ENCODE data around the gene ALDH4A1.
"Not testable (repeated sequence)": the region's sequence is repeated elsewhere in the genome, so short reads cannot be mapped to it uniquely, and the experiment has no call there.

ALDH4A1 gene

DNA sequence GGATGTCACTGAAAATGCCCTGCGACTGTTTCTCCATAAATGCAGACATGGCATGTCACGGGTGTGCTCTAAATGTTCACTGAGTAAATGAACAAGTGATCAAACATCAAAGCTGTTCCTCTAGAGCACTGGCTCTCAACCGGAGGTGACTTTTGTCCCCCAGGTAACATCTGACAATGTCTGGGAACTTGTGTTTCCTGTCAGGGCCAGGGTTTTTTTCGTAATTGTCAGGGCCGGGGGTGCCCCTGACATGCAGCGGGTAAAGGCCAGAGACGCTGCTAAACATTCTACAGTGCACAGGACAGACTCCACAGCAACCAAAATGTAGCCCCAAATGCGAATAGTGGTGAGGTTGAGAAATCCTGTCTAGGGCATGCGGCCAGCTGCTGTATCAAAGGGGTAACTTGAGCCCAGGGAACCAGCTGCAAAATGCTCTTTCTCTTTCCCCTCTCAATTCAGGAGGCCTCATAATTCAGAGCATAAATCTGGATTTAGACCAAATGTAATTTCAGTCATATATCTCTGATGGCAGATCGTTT, 2.0 kb downstream of the ALDH4A1 start:
- no peak for DNase-seq (ENCODE audit: low spot score)

- DNase-seq (ENCODE audit: low spot score), result no peak
These were observed 2.8 kb downstream of the ALDH4A1 start for GRCh38 chr1:18899363-18900049.

DNA sequence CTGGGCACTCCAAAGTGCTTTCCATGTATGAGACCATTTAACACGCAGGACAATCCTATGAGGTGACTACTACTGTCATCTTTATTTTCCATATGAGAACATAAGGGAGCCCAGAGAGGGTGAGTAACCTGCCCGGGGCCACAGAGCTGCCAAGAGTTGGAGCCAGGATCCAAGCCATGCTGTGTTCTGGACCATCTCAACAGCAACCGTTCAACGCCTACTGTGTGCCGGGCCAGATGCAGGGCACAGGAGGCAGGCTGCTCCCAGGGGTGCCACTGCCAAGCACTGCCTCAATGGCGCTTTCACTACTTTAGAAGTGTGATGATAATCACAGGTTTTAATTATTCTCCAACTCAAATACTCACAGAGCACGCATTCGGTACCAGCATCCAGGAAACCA, 3.8 kb downstream of the ALDH4A1 start:
- DNase-seq (ENCODE audit: low spot score), result no peak

GRCh38 chr1:18895317-18895716, 7.0 kb downstream of the ALDH4A1 start:
- no peak for DNase-seq (ENCODE audit: low spot score)

- DNase-seq (ENCODE audit: low spot score), result no peak
These were observed 9.2 kb downstream of the ALDH4A1 start for GRCh38 chr1:18893120-18893519.

GRCh38 chr1:18891858-18892257, 10.5 kb downstream of the ALDH4A1 start:
- DNase-seq (ENCODE audit: low spot score), result not testable (repeated sequence)

DNA sequence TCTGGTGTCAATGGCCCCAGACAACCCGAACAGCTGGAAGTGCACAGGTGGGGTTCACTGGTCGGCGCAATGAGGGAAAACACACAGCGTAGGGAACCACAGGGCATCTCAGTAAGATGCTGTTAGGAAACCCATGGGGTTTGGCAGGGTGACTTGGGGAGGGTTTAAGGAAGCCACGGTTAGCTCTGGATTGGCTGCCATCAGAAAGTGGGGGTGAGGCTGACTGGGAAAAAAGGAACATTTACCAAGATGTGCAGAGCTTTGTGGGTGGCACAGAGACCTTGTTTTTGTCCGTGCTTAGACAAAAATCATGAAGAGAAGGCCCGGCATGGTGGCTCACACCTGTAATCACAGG, 11.0 kb downstream of the ALDH4A1 start:
- DNase-seq (ENCODE audit: low spot score), result no peak

DNA sequence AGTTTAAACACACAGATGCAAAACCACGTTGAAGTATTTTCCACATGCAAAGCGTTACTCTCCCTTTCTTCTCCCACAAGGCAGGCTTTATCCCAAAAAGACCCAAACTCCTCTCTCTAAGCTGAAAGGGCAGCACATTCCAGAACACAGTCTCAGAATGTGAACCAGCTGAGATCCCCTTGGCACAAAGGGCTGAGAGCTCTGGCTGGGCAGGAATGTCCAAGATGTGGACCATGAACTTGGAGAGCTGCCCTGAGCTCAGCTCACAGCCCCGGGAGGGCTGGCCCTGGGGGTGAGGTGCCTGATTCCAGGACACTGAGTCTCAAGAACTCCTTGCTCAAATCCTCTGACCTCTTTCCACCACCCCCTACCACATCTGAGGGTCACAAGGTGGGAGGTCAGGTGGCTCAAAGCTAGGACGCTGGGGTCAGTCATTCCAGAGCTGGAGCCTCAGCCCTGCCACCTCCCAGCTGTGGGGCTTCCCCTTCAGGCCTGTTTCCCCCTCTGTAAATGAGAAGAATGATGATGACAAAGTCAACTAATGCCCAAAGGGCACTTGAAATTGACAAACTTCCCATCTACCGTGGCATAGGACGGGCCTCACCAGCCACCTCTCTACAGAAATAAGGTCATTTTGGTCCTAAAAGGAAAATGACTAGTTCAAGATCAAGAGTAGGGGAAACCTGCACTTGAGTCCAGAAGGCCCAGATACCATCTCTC, 11.5 kb downstream of the ALDH4A1 start:
- DNase-seq (ENCODE audit: low spot score), result no peak

DNA sequence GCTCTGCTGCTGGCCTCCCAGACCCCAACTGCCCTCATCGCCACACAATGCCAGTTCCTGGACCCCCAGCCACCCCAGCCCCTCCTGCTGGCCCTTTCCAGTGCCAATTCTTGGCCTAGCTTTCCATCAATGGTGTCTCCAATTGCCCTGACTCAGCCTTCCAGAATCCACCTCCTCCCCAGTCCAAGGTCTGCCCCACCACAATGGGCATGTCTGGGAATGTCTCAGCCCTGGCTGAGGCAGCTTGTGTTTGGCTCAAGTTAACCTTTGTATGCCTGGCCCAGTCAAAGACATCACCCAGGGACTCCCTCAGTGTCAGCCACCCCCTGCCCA, 16.4 kb downstream of the ALDH4A1 start:
- no peak for DNase-seq (ENCODE audit: low spot score)

DNA sequence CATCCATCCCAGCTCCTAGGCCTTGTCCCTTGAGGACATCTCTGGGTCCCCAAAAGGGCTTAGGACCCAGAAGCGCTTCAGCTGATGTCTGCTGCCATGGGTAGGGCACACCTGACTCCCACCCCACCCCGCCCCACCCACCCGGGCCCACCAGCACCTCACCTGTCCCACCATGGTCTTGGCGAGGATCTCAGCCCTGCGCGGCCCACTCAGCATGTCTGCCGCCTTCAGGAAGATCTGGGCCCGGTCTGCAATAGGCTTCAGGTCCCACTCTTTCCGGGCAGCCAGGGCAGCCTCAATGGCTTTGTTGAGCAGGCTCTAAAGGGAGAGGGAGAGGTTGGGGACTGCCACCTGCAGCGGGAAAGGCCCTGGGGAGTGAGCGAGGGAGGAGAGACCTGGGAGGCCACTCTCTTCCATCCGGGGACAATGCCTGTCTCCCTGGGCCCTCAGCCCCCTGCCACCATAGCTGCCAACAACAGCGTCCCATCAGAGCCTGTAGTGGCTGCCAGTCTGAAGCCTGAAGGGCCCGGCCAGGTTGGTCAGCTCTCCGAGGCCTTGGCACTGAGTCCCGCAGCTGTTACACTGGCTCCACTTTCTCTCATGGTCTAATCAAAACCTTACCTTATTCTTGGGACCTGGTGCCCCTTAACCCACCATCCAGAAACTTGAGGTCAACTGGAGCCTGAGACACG, 16.9 kb downstream of the ALDH4A1 start:
- no peak for DNase-seq (ENCODE audit: low spot score)

GRCh38 chr1:18884727-18885126, 17.6 kb downstream of the ALDH4A1 start:
- no peak for DNase-seq (ENCODE audit: low spot score)

DNA sequence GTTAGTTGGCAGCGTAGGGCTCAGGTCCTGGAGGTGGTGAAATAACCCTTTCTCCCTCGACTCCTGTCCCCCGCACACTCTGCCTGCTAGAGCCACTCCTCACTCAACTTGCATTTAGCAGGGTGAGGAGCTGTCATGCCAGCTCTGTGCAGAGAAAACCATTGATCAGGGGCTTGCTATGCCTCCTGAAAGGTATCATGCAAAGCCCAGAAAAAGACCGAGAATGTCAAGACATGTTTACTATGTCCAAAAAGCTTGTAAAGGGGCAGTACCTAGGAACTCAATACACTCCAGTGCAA, 18.0 kb downstream of the ALDH4A1 start:
- no peak for DNase-seq (ENCODE audit: low spot score)

DNA sequence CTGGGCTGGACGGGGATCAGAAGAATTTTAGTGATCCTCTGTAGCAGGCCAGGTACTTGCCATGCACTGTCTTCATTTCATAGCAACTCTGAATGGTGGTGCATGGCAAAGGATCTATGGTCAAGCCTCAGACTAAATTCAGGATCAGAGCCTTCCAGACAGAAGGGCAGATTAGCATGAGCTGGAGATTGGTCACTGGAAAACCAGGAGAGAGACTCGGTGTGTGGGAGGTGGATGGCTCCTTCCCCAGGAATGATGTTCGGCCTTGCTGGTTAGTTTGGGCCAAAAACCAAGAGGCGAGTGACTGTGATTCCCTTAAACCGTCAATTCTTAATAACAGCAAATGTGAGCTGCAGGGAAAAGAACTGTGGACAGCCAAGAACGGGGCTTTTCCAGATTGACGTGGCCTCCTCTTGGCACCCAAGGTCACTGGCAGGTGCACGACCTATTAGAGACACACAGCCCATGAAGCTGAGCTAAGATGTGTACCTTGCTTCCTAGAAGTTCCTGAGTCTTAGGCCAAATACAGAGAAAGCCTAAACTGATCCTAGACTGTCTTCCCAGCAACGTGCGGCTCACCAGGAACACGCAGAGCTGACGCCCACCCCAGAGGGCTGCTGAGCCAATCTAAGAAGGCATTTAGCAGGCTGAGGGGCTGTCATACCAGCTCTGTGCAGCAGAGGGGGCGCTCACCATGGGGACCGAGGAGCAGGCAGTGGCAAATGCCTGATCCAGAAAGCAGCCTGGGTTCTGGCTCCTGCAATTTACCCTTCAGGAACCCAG, 18.5 kb downstream of the ALDH4A1 start:
- peak; percentile 74 for DNase-seq (ENCODE audit: low spot score)

DNA sequence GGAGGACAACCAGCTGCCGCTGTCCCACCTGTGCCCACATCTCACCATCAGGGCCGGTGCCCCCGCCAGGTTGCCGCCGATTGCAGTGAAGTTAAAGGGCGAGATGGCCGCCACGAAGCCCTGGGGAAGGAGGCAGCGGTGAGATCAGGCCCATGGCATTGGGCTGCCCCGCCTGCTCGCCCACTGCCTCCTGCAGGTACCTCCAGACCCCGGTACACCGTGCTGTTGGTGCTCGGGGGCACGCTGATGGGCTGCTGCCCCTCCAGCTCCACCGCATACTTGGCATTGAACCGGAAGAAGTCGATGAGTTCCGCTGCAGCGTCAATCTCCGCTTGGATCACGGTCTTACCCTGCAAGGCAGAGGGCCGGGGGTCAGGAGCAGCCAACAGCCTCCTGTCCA, 19.3 kb downstream of the ALDH4A1 start:
- DNase-seq (ENCODE audit: low spot score), result no peak

DNA sequence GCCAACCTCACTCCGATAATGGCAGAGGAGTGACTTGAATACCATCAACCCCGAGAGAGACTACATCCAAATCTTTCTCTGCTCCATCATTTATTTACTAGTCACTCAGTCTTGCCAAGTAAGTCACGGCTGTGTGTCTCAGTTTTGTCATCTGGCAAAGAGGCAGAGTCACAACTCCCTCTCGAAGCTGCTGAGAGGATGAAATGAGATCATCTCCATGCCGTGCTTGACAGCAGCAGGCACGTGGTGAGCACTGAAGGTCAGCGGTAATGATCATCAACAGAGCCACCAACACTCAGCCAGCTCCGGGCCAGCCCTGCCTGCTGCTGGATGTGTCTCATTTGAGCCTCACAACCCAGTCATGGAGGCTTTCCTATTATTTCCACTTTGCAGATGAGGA, 19.9 kb downstream of the ALDH4A1 start:
- no peak for DNase-seq (ENCODE audit: low spot score)

- no peak for DNase-seq (ENCODE audit: low spot score)
These were observed 20.5 kb downstream of the ALDH4A1 start for GRCh38 chr1:18881642-18882431.

GRCh38 chr1:18881164-18881563, 21.2 kb downstream of the ALDH4A1 start:
- DNase-seq (ENCODE audit: low spot score), result no peak

DNA sequence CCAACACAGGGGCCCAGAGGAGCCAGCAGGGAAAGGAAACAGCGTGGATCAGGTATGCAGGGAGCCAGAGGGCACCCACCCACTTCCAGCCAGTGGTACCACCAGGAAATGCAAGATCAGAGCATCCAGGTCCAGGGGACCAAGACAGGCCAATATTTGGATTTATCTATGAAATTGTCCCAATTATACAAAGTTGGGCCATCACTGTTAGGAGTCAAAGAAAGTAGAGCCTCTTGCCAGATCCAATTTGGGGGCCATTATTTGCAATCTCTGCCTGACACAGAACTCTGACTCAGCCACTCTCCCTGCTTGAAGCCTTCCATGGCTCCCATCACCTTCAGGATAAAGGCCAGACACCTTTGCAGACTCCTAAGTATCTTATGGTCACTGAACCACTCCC, 21.8 kb downstream of the ALDH4A1 start:
- no peak for DNase-seq (ENCODE audit: low spot score)

- no peak for DNase-seq (ENCODE audit: low spot score)
These were observed 22.5 kb downstream of the ALDH4A1 start for GRCh38 chr1:18879791-18880309.

DNA sequence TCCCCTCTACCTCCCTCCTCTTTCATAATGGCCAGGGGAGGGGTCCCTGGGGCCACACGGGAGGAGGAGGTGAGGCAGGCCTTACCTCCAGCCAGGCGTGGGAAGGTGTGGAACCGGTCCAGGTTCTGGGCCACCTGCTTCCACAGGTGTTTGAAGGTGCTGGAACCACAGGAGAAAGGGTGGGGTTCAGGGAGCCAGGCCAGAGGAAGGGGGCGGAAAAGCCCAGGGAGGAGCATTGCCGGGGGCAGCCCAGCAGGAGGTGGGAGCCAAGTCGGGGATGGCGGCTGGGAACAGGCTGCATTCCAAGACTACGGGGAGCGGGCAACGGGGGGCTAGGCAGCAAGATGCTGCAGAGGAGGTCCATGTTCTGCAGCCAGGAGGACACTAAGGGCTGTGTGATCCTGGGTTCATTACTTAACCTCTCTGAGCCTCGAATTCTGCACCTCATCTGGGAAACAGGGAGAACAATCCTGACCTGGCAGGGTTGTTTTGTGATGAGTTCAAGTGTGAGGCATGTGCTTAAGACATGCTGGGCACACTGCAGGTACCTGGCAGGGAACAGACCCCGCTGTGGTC, 23.1 kb downstream of the ALDH4A1 start:
- no peak for DNase-seq (ENCODE audit: low spot score)

- DNase-seq (ENCODE audit: low spot score), result no peak
These were observed 23.7 kb downstream of the ALDH4A1 start for GRCh38 chr1:18878538-18879214.

Data from CD4-positive, alpha-beta T cell treated with Interleukin-2 at 100 ng/mL for 4 hours (primary cell).